GM04503 (cell line): ENCODE measurements around the gene STX18.
A peak's percentile ranks its signal among the peaks of the same experiment; 100 is the strongest.
"Not testable (repeated sequence)": the region's sequence is repeated elsewhere in the genome, so short reads cannot be mapped to it uniquely, and the experiment has no call there.

Source experiments
- DNase-seq: peaks from one replicate; pipeline ENCODE4 v3.0.0-alpha.2; 2012; ENCODE audit warnings: low read depth

Gene STX18

DNA sequence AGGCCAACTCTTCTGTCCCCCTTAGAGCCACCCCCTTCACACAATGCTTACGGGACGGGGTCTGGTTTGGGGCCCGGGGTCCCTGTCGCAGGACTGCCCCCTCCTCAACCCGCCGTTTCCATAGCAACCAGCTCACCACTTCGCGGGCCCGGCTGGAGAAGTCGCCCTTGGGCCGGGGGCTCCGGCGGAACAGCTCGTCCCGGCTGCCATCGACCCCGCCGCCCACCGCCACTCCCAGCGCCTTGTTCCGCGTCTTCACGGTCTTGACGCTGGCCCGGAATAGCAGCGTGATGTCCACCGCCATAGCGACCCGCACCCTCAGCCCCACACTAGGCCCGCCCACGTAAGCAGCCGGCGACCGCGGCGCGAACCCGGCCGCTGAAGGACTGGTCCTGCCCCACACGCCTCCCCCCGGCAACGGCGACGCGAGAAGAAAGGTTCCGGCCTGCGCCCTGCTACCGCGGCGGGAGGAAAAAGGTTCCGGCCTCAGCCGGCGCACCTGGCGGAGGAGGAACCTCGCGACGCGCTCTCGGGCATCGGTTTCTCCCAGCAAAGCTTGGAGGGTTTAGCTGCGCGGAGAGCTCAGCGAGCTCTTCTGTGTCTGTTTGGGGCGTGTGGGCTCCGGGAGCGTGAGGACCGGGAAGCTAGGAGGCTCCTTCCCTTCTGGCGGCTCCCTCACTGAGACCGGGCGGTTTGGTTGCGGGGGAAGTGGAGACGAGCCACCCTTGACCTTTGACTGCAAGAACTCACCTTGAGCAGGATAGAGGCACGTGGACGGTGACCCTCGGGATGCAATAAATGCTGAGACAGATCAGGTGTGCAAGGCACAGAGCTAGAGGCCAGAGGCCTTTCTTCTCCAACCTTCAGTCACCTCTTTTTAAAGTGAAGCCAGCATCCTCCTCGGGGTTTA, at the start of gene STX18:
TSS of gene STX18 (minus strand) at position 388 of the 910 bp plus-strand sequence. CDS start at position 304, 84 bp downstream.
- peak; percentile 38 for DNase-seq

DNA sequence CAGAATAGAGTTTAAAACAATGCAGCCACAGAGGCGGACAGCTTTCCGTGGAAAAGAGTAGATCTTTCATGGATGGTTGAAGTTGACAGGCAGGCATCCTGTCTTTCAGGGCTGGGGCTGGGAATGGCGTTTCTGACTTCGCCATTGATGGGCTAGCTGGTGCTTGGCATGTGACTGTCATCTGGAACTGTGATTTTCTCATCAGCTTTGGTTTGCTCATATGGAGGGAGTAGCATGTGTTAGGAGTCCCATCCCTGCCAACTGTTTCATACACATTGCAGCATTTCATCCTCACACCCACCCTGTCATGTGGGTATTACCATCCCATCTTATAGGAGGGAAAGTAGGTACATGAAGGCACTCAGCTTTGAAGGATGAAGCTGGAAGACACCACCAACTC, 49.2 kb upstream of the STX18 start:
- DNase-seq: no peak

DNA sequence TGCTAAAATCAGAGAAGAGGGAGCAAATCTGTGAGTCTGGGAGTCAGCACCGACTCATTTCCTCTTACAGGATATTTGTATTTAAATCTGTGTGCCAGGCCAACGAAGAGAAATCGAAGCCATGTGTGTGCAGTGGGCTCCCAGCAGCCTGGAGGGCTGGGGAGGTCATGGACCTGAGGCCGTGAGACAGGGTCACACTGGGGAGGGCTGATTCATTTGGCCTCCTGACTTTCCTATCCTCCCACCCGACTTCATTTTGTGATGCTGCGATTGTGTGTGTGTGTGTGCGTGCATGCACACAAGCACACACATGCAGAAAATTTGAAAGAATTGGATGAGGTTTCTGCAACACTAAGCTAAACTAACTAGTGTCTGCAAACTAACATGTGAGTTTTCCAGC, 48.7 kb upstream of the STX18 start:
- DNase-seq: no peak

DNA sequence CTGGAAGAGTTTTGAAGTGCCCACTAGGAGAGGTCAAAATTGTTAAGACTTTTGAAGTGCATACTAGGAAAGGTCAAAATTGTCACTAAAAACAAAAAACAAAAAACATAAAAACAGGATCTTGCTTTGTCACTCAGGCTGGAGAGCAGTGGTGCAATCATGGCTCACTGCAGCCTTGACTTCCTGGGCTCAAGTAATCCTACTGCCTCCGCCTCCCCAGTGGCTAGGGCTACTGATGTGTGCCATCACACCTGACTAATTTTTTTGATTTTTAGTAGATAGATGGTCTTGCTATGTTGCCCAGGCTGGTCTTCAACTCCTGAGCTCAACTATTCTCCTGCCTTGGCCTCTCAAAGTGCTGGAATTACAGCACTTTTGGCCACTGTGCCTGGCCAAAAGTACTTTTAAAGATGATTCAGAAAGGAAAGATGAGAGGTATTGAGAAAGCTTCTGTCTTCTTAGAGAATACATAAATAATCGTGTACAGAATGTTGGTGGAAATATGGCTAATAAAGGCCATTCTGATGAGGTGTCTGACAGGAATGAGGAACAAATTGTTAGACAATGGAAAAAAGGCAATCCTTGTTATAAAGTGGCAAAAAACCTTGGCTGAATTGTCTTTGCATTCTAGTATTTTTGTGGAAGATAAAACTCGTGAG, 43.3 kb upstream of the STX18 start:
- DNase-seq: peak; percentile 93

DNA sequence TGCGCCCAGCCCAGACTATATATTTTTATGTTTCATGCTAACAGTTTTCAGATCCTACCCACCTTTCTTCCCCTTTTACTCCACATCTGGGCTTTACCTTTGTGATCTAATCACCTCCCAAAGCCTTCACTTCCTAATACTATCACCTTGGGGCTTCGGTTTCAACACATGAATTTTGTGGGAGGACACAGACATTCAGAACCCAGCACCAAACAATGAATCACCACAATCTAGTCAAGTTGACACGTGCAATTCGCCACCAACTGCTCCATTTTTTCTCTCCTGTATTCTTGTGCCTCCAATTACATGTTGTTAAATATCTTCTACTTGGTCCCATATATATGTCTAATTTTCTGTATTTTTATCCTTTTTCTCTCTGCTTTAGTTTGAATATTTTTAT, 41.8 kb upstream of the STX18 start:
- no peak for DNase-seq

DNA sequence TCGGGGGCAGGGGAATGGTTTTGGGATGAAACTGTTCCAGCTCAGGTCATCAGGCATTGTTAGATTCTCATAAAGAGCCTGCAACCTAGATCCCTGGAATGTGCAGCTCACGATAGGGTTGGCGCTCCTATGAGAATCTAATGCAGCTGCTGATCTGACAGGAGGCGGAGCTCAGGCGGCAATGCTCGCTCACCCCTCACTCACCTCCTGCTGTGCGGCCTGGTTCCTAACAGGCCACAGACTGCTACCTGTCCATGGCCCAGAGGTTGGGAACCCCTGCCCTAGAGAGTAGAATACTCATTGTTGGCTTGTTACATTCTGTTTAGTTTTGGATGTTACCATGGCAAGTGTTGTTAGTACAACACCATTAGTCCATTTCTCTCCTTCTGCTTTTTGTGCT, 40.8 kb upstream of the STX18 start:
- no peak for DNase-seq

DNA sequence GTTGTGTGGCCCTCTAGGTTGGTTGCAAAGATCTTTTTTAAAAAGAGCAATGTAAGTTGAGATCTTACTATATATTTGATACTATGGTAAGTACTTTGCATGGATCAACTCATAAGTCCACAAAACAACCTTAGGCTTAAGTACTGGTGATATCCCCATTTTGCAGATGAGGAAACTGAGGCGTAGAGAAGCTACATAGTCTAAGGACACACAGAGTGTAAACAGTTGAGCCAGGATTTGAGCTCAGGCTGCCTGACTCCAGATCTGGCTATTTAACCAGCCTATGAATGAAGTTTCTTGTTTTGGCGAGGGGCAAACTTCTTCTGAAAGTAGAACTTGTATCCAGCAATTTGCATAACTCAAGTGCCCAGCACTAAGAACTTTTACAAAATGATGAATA, 38.6 kb upstream of the STX18 start:
- DNase-seq: no peak

DNA sequence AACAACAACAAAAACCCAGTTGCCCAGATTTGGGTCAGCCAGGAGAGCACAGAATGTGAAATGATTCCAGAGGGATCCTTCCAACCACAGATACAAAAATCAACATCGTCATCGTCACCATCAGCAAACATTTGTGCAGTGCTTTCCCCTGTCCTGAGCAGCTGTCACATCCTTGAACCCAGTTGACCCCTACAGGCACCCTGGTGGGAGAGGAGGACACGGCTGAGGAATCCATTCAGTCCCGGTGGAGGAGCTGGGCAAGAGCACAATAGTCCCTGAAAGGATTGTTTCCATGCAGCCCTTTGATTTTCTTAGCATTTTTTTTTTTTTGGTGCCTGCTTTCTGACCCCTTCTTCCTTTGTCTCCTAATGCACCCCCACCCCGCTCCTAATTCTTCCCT, 37.1 kb upstream of the STX18 start:
- DNase-seq: no peak

DNA sequence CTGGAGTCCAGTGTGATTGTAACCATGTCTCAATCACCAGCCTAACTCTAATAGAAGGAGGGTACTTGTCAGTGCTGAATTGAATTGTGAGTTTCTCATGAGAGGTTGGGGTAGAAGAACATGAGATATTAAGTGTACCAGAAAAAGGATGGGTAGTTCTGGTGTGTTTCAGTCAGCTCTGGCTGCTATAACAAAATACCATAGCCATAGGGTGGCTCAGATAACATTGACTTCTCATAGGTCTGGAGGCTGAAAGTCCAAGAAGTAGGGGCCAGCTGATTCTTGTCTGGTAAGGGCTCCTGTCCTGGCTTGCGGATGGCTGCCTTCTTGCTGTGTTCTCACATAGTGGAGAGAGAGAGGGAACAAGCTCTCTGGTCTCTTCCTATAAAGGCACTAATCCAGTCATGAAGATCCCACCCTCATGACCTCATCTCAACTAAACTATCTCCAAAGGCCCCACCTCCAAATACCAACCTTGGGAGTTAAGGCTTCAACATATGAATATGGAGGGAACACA, 35.6 kb upstream of the STX18 start:
- no peak for DNase-seq

DNA sequence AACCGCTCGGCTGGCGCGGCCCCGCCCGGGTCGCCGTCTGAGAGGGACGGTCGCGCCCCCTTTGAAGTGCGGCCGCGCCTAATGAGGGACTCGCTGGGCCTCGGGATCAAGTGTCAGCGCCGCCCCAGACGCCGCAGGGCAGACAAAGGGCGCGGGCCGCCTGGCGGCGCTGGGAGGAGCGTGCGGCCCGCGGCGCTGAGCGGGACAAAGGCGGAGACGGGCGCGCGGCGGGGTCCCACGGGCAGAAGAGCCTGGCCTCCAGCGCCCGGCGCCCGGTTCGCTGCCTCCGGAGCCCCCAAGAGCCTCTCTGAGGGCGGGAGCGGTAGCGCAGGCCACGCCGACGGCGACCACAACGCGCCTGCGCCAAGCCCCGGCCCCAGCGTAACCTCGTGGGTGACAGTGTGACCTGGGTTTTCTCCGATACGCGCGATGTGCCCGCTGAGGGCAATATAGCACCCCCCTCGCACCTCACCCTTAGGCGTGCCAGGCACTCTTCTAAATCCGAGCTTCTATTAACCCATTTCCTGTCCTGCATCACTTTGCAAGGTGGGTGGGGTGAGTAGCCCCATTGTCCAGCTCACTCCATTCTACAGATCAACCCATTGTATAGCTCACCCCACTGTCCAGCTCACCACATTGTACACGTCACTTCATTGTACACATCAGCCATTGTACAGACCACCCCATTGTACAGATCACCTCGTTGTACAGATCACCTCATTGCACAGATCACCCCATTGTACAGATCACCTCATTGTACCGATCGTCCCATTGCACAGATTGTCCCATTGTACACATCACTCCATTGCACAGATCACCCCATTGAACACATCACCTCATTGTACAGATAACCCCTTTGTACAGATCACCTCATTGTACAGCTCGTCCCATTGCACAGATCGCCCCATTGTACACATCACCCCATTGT, 33.7 kb upstream of the STX18 start:
- DNase-seq: no peak

DNA sequence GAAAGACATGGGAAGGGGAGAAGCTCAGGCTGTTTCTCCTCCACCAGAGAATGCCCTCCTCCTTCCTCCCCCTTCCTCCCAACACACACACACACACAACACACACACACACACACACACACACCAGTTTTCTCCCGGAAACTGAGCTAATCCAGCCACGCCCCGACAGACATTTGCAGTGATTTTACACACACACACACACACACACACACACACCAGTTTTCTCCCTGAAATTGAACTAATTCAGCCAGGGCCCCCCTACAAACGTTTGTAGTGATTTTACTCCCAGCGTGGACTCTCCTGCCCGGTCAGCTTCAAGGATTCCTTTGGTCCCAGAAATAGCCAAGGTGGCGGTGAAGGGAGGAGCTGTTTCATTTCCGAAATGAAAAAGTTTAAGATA, 32.9 kb upstream of the STX18 start:
- no peak for DNase-seq

DNA sequence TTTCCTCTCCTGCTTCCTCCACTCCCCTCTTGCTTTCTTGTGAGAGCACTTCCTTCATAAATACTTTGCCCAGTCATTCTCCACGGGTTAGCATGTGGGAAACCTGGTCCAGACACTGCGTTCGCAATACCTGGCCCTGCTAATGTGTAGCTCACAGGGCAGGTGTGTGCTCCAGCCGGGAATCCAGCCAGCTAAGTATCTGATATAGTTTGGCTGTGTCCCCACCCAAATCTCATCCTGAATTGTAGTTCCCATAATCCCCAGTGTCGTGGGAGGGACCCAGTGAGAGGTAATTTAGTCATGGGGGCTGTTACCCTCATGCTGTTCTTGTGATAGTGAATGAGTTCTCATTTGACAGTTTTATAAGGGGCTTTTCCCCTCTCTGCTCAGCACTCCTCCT, 32.2 kb upstream of the STX18 start:
- DNase-seq: no peak

DNA sequence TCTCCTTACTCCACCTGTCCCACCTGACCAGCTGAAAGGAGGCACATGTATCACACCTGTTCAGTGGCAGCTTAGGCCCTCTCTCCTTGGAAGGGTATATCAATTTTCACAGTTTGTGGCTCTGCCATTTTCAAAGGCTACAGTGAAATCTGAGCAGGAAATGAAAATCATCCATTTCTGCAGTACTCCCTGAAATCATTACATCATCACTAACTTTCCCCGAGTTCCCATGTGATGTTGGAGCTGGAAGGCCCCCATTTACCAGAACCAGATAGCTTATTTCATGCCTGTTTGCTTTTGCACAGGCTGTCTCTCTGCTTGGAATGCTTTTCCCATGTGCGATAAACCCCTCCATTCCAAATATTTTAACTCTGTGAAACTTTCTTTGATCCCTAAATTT, 31.0 kb upstream of the STX18 start:
- DNase-seq: no peak

DNA sequence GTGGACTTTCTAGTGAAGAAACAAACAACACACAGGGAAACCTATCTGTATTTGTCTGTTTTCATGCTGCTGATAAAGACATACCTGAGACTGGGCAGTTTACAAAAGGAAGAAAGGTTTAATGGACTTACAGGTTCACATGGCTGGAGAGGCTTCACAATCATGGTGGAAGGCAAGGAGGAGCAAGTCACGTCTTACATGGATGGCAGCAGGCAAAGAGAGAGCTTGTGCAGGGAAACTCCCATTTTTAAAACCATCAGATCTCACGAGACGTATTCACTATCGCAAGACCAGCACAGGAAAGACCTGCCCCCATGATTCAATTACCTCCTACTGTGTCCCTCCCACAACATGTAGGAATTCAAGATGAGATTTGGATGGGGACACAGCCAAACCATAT, 28.0 kb upstream of the STX18 start:
- not testable (repeated sequence) for DNase-seq

DNA sequence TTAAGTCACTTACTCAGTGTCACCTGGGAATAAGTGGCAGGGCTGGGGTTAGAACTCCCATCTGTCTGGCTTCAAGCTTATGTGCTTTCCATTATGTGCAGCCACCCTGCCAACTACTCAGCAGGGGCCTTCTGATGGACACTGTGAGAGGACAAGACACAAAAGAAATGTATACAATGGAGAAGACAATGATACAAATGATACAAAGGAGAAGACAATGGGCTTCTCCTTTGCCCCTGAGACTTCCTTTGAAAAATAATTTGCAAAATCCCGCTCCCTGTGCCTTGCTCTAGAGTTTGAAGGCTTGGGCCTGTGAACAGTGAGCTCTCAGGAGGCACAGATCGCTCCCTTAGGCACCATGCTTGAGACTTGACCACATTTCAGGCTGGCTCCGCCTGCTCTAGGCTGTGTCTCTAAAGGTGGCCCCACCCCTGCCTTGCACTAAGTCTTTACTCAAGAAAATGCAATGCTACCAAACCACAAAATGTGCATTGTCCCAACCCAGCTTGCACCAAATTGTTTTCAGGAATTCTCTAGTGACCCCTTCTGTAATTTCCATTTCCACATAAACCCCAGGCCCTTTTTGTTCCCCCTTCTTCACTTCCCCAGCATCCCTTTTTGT, 27.1 kb upstream of the STX18 start:
- no peak for DNase-seq

DNA sequence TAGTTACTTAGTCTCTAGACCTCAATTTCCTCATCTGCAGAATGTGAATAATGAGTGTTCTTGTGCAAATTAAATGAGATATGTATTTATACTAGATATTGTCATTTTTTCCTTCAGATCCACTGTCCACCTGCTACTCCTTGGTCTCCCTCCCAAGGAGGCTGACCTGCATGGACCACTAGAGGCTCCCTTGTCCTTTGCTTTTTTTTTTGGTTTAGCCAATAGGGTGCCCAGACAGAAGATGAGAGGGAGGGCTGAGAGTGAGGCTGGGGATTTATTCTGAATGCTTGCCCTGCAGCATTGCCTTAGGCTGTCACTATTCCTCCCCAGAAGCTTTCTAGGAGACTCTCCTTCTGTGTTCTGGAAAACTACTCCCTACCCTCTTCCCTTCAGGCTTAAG, 24.5 kb upstream of the STX18 start:
- not testable (repeated sequence) for DNase-seq

DNA sequence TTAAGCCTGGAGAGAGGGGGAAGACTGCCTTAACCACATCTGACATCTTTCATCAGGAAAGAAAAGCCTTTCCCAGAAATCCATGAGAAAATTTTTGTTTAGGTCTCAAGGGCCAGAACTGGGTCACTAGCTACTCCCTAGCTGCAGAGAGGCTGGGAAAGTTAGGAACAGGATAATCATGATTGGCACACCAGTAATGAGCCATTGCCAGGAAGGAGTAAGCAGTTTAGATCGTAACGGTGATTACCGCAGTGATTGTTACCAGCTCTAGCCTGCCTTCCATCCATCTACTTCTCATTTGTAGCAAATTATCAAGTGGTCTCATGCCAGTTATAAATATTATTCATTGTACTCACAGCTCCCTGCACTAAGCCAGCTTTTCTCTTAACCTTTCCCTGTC, 22.7 kb upstream of the STX18 start:
- no peak for DNase-seq

DNA sequence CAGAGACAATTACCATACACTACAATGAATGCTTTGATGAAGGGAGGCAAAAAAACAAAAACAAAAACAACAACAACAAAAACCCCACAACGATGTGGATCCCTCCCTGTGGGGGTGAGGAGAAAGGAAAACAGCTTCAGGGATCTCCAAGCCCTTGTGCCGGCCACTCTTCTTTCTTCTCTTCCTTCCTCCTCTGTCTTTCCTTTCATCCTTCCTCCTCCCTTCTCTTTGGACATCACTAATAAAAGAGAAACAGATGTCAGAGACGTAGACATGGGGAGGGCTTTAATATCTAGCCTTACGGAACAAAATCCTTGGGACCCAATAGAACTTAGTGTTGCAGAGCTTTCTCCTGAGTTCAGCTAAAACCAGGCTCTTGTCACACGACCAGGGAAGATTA, 18.8 kb upstream of the STX18 start:
- no peak for DNase-seq

DNA sequence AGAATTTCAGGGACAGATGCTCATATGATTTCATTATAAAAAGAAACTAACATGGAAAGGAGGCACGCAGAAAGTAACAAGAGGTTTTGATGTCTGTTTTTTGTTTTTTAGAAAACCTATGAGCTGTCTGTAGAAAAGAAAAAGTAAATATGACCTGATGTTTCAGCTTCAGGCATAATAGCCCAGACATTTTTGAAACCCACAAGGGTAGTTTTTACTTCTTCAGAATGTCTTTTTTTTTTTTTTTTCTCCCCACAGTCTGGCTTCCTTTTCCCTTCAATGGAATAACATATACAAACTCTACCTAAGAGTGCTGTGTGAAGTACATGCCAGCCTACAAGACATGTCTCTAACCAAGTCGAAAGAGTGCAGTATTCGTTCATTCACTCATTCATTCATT, 18.3 kb upstream of the STX18 start:
- DNase-seq: no peak

DNA sequence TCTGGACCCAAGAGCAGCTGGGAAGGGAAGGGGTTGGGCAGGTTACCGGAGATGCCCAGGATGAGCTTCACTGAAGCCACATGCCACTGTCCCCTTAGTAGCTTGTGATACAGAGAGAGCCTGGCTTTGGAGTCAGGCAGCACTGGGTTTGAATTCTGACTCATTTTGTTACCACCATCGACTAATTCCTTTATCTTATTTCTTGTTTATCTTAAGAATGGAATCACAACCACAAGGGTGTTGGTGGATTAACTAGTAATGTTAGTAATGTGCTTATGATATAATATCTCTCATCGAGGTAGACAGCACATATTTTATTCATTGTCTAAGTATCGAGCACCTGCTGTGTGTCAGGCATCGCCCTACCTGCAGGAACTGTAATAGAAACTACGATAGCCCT, 17.7 kb upstream of the STX18 start:
- no peak for DNase-seq

DNA sequence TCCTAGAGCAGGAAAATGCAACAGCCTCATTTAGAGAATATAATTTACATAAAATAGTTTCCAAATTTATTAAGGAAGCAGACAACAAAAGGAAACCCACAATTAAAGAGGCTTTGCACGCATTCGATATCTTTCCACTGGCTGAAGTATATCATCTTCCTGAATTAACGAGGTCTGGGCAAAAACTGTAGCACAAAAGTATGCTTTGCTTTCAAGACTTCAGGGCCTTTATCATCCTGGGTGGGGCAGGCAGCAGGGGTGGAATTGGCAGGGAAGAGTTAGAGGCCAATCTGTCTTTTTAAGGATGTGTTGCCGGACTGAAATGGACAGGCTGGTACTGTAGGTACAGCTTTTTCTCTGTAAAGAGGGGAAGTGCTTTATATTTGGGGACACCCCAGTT, 17.0 kb upstream of the STX18 start:
- DNase-seq: no peak

DNA sequence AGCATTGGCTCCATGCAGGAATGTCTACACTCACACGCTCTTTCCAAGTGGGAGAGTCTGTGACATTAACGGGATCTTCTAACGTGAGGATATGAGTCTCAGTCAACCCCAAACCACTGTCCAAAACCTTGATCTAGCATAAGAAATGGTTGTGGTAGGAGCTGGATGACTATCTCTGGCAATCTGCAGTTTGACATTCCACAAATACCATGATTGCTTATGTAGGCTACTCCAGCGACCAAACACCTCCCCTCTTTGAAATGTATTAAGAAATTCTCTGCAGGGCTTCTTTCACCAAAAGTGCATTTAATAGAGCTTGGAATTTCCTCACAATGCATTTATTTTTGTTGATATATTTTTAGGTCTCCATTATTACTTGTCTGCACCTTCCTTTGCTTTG, 14.1 kb upstream of the STX18 start:
- DNase-seq: peak; percentile 92
